Measurements from ENCODE around the gene GRIN2A.

Gene GRIN2A

GRCh38 chr16:10085078-10085798, 97.0 kb downstream of the GRIN2A start:
- DNase-seq: no peak

- DNase-seq: no peak
Observed at GRCh38 chr16:10083301-10083700, 98.9 kb downstream of the GRIN2A start.

GRCh38 chr16:10081201-10081940, 100.9 kb downstream of the GRIN2A start:
- DNase-seq: no peak

GRCh38 chr16:10080051-10080772, 102.0 kb downstream of the GRIN2A start:
- DNase-seq: no peak

GRCh38 chr16:10078541-10078949, 103.7 kb downstream of the GRIN2A start:
- DNase-seq: no peak

GRCh38 chr16:10077861-10078260, 104.4 kb downstream of the GRIN2A start:
- no peak for DNase-seq

- no peak for DNase-seq
Observed at GRCh38 chr16:10076037-10076436, 106.2 kb downstream of the GRIN2A start.

GRCh38 chr16:10070591-10070990, 111.6 kb downstream of the GRIN2A start:
- no peak for DNase-seq

GRCh38 chr16:10069374-10069773, 112.9 kb downstream of the GRIN2A start:
- no peak for DNase-seq

GRCh38 chr16:10067835-10068234, 114.4 kb downstream of the GRIN2A start:
- no peak for DNase-seq

GRCh38 chr16:10067406-10067805, 114.8 kb downstream of the GRIN2A start:
- no peak for DNase-seq

- DNase-seq: no peak
Observed at GRCh38 chr16:10065019-10065418, 117.2 kb downstream of the GRIN2A start.

GRCh38 chr16:10048850-10049249, 133.4 kb downstream of the GRIN2A start:
- DNase-seq: no peak

- no peak for DNase-seq
Observed at GRCh38 chr16:10045947-10046346, 136.3 kb downstream of the GRIN2A start.

GRCh38 chr16:10045291-10045775, 136.9 kb downstream of the GRIN2A start:
- DNase-seq: no peak

GRCh38 chr16:10040136-10041080, 141.8 kb downstream of the GRIN2A start:
- DNase-seq: no peak

- no peak for DNase-seq
Observed at GRCh38 chr16:10039220-10040096, 142.8 kb downstream of the GRIN2A start.

GRCh38 chr16:10037751-10038150, 144.5 kb downstream of the GRIN2A start:
- no peak for DNase-seq

- no peak for DNase-seq
Observed at GRCh38 chr16:10036956-10037355, 145.3 kb downstream of the GRIN2A start.

GRCh38 chr16:10033556-10033955, 148.7 kb downstream of the GRIN2A start:
- no peak for DNase-seq

GRCh38 chr16:10031955-10032354, 150.3 kb downstream of the GRIN2A start:
- no peak for DNase-seq

Measured in CD4-positive, alpha-beta T cell treated with Interferon alpha-2 for 1 hour (primary cell).